ENCODE results near the gene CHRNA5.
"Not testable (repeated sequence)": the region's sequence is repeated elsewhere in the genome, so short reads cannot be mapped to it uniquely, and the experiment has no call there.

Gene CHRNA5

DNA sequence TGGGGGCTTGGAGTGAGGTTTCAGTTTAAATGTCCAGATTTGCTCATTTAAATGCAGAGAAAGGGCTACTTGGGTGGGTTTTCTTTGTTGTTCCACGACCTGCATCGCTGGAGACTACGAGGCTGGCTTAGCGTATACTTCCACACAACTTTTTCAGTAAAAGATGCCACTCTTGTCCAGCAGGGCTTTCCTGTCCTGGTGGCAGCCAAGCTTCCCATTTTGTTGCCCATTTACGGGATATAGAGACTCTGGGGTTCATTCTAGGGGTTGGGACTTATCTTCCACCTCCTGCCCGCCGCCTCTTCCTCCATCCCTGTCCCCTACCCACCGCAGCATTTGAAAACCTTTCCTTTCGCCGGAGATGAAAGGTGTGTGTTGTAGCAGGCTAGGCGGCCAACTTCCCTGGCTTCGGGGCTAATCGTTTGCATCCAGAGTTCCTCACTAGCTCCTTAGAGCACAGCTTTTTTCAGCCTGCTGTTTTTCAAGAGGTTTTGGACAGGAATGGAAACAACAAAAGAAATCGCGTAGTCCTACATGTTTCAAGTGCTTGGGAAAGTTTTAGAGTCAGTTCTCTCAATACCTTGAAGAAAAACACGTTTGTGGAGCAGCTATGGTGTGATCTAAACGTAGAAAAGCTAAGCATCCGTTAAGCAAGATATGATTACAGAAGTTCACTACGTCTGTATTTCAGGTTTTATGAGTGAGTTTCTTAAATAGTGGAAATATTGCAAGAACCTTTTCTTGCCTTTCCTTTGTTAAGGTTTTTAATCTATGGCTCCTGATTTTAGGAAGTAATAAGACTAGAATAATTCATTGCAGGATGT is 843 bp downstream of the CHRNA5 start:
- no peak for DNase-seq

DNA sequence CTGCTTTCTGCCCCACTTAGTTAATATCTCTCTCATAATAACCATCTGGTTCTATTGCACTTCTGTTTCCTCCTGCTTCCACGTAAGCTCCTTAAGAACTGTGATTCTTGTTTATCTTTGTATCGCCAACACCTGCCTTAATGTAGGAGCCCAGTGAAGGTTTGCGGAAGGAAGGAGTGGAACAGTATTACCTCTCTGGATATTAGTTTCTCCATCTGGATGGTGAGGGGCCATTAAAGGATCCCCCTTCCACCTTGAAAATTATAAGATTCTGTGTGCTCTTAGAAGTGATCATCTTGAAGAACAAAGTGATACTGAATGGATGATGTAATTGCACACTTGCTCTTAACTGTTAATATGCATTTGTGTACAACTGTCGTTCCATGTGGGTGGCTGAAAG is 2.2 kb downstream of the CHRNA5 start:
- DNase-seq, result no peak

DNA sequence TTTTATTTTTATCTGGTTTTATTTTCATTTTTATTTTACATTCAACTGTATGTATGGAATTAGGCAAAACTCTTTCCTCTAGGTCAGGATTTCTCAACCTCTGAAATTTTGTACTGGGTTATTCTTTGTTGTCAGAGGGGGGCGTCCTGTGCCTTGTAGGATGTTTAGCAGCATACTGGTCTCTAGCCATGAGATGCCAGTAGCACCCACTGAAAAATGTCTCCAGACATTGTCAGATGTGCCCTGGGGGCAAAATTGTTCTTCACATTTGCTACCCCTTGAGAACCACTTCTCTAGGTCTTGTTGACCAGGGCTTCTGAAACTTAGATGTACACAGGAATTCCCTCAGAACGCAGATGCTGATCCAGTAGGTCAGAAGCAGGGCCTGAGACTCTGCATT is 5.4 kb downstream of the CHRNA5 start:
- no peak for DNase-seq

DNA sequence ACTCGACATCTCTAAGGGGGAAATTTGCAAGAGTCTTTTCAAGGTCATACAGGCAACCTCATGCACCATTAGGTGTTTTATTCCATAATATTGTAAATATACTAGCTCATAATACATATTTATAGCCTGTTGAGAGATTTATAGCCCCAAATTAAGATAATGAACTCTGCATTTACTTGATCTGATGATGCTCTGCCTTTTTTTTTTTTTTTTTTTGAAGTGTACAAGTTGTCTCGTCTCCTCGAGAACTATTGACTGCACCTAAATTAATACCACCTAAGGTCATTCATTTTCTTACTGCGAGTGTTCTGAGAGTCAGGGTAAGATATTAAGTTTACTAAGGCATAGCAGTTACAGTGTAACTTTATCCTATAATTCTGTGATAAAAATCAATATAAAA is 6.1 kb downstream of the CHRNA5 start:
- DNase-seq, result no peak

DNA sequence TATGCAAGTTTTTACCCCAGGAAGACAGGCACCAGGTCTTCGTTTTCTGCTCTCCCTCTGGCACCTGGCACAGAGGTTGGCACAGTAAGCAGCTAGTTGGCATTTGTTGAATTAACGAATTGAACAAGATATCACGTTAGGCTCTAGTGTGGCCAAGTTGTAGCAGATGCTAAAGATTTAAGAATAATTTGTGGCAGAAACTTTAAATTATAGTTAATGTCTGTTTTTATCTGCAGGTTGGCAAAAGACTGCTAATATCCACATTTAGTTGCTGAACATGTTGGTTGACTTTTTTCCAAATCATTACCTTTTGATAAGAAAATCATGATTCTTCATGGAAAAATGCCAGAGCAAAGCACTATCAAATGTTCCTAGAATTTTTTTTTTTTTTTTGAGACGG is 8.1 kb downstream of the CHRNA5 start:
- no peak for DNase-seq

DNA sequence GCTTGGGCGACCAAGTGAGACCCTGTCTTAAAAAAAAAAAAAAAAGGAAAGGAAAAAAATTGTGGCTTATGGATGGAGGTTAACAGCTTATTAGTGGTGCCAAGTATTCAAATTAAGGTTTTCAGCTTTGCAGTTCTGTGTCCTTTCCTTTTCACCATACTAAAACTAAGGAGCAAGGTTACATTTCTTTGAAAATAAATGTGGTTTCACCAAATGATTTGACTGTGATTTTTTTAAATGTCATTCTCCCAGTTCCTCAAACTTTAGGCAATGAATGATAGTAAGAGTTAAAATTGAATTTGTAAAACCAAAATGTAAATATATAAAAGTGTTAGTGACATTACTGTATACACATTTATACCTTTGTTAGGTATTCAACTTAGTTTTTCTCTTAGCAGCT is 9.6 kb downstream of the CHRNA5 start:
- DNase-seq, result no peak

DNA sequence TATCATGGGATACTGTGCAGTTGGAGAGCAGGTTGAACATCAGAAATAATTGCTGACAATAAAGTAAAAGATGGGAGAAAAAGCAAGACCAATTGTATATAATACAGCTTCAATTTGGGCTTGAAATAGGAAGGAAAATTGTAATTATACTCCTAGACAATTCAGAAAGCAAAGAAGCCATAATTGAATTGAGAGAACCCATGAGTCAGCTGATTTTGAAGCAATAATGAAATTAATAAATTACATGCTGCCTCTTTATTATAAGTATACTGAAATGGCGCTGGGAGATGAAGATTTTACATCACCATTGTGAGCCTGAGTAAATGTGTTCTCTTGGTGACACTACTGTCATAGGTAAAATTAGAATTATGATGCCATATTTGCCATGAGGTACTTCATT is 32.3 kb downstream of the CHRNA5 start:
- DNase-seq, result no peak

DNA sequence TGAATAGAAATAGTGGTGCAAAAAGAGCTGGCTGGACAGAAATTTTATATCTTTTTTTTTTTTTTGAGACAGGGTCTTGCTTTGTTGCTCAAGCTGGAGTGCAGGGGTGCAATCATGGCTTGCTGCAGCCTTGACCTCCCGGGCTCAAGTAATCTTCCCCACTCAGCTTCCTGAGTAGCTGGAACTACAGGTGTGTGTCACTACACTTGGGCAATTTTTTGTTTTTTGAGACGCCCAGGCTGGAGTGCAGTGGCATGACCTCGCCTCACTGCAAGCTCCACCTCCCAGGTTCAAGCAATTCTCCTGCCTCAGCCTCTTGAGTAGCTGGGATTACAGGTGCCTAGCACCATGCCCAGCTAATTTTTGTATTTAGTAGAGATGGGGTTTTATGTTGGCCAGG is 33.0 kb downstream of the CHRNA5 start:
- DNase-seq, result no peak

DNA sequence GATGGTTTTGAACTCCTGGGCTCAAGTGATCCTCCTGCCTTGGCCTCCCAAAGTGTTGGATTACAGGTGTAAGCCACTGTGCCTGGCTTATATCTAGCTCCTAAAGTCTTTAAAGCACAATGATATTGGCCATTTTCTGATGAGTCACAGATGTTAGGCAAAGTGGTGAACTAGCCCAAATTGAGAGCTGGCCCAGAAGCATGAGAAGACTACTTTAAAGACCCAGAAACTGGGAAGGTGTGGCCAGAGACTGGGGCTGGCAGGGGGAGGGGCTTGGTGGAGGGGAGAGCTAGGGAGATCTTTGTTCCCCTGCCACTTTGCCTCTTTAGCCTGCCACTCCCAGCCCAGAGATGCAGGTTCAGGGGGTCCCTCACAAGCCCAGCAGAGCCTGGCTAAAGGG is 33.9 kb downstream of the CHRNA5 start:
- no peak for DNase-seq

DNA sequence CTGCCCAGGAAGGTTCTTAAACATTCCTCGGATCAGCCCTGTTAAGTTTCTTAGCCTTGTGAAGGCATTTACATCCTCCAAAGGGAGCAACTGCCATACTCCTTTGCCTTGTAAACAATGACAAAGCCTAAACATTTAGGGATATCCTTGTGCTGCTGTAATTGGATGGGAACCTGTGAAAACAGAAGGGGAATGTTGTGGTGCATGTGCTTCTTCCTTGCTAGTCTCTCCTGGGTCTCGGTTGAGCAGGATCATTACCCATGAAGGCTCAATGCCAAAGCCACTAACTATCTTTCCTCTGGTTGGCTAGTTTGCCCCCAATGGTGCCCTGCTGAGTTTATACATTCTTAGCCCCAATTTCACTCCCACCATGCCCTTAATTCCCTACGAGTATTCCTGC is 38.1 kb downstream of the CHRNA5 start:
- no peak for DNase-seq

DNA sequence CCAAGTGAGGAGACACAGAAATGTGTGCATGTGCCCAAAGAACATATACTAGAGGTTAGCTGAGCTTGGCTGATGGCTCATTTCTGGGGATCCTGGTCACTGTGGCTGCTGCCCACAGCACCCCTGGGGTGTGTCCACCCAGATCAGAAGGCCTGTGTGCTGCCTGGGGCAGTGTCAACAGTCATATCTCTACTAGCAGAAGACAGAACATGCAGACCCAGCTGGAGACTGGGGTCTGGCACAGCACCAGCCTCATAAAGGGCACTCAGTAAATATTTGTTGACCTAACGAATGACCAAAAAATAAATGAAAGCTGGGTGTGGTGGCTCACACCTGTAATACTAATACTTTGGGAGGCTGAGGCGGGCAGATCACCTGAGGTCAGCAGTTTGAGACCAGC is 39.1 kb downstream of the CHRNA5 start:
- no peak for DNase-seq

DNA sequence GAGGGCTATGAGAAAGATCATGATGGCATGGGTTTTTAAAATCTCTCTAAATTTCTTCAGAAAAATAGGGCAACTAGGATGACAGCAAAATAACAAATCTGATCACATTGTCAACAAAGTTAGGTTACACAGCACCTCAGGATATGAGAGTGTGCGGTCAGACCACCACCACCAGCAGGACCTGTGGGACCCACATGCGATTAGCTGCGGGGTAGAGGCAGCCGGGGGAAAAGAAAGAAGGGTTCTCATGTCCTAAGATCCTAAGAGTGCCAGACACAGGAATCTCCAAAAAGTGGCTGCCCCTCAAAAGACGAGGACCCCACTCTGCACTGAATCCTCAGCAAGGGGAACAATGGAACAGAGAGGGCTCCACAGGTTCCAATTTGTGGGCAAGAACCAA is 39.9 kb downstream of the CHRNA5 start:
- DNase-seq, result no peak

DNA sequence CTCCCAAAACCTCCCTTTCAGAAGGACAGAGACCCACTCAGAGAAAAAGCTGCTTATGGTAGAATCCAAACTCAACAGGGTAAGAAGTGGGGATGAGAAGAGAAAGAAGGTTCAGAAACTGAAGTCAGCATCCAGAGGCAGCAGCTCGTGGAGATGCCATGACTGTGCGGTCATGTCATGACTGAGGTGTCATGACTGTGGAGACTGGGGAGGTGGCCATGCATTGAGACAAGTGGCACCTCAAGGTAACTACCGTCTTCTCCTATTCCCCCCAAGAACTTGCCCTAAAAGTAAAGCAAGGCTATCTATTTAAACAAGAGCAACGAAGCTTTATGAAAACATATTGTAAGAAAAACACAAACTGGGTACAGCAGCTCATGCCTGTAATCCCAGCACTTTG is 40.4 kb downstream of the CHRNA5 start:
- DNase-seq, result no peak

DNA sequence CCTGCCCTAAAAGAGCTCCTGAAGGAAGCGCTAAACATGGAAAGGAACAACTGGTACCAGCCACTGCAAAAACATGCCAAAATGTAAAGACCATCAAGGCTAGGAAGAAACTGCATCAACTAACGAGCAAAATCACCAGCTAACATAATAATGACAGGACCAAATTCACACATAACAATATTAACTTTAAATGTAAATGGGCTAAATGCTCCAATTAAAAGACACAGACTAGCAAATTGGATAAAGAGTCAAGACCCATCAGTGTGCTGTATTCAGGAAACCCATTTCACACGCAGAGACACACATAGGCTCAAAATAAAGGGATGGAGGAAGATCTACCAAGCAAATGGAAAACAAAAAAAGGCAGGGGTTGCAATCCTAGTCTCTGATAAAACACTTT is 44.2 kb downstream of the CHRNA5 start:
- not testable (repeated sequence) for DNase-seq

DNA sequence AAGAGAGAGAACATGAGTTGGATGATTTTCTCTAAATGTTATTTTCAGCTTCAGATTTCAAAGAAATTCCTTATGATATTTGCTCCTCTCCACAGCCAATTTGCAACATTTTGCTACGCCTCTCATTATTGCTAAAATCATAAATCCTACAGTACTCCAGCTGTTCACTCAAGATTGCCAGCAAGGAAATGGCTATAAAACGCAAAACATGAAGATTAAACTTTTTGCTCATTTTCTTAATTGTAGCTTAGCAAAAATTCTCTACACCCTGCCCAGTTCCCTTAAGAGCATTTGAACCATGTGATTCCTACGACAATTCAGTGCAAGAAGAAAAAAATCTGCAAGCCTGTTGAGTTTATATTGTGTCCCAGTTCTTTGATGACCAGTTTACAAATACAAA is 48.7 kb downstream of the CHRNA5 start:
- no peak for DNase-seq

DNA sequence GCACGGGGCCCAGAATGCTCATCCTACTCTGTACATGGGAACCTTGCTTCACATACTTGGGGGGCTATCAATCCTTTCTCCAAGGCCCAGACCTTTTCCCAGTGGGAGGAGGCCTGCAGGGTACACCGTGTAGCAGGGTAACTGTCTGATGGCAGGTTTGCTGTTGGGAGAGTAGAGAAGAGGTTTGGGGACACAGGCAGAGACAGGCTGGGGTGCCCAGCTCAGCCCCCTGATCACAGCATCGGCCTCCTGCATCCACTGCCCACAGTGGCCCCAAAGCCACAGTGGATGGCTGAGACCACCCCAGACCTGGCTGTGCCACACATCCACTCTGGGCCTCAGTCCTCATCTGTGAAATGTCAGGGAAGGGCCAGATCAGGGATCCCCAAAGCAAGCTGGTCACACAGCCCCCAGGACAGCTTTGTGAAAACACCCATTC is 49.9 kb downstream of the CHRNA5 start:
- no peak for DNase-seq

DNA sequence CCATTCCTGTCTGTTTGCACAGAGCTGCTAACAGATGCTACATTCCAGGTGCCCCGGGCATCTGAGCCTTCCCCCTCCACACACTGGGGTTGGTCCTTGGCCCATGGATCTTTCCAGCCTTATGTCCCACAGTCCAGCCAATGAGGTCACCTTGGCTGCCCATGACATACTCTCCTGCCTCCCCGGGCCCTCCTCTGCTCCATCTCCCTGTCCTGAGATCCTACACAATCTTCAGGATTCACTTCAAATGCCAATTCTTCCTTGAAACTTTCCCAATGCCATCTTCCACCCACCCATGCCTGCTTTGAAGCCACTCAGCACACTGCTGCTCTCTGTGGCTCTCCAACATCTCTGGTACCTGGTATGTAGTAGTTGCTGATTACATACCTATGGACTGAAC is 51.2 kb downstream of the CHRNA5 start:
- no peak for DNase-seq

DNA sequence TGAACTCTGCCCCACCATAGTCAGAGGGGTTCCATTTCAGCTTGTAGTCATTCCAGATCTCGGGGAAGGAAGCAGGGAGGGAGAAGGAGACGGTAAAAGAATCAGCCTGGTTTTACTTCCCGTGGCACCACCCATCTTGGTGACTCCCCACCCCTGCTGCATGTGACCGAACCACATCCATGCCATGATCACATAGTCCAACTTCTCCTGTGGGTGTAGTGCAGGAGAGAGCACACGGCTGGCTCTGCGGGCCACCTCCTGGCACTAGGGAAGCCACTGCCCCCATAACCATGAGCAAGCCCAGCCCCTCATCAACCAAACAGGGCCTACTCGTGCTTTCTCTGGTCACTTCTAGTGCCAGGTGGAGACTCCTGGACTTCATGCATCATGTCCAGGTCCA is 51.8 kb downstream of the CHRNA5 start:
- DNase-seq, result no peak

DNA sequence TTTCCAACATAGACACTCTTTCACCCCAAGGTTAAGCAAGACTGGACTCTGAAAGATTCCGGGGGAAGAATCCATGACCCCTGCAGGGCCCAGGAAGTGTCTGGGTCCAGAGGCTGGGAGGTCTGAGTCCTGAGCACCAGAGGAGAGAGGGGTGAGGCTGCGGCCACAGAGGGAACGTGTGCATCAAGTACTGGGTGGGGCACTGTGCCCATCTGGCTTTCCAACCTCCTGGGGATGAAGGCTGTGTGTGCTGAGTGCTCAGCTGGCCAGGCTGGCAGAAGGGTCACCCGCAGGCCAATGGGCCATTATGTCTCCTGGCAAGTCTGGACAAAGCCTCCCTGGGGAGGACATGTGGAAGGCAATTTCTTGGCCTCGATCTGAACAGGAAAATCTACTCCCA is 52.2 kb downstream of the CHRNA5 start:
- no peak for DNase-seq

DNA sequence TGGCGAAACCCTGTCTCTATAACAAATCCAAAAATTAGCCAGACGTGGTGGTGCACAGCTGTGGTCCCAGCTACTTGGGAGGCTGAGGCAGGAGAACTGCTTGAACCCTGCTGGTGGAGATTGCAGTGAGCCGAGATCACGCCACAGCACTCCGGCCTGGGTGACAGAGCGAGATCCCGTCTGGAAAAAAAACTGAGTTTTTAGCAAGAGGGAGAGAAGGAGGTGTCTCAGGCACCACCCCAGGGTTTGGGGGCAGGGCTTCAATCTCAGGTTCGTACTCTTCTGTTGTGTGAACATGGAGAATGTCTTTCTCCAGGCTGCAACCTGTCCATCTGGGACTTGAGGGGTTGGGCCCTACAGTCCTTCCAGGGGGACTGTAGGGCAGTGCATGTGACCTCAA is 52.7 kb downstream of the CHRNA5 start:
- no peak for DNase-seq

DNA sequence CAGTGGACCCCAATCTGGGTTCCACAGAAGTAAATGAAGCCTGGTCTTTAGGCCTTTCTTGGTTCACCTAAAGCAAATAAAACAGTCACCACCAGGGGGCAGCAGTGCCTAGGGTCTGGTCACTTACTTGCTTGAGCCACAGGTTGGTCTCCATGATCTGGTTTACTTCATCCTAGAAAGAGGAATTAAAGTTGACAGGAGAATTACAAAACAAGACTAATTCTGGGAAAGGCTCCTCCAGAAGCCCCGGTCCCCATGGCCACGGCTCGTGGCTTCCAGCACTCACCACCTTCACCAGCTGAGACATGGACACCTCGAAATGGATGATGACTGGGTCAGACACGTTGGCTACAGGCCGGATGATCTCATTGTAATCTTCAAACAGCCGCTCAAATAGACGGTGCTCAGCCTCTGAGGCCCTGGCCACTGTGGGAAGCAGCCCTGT is 53.2 kb downstream of the CHRNA5 start:
- peak; percentile 46 for DNase-seq

DNA sequence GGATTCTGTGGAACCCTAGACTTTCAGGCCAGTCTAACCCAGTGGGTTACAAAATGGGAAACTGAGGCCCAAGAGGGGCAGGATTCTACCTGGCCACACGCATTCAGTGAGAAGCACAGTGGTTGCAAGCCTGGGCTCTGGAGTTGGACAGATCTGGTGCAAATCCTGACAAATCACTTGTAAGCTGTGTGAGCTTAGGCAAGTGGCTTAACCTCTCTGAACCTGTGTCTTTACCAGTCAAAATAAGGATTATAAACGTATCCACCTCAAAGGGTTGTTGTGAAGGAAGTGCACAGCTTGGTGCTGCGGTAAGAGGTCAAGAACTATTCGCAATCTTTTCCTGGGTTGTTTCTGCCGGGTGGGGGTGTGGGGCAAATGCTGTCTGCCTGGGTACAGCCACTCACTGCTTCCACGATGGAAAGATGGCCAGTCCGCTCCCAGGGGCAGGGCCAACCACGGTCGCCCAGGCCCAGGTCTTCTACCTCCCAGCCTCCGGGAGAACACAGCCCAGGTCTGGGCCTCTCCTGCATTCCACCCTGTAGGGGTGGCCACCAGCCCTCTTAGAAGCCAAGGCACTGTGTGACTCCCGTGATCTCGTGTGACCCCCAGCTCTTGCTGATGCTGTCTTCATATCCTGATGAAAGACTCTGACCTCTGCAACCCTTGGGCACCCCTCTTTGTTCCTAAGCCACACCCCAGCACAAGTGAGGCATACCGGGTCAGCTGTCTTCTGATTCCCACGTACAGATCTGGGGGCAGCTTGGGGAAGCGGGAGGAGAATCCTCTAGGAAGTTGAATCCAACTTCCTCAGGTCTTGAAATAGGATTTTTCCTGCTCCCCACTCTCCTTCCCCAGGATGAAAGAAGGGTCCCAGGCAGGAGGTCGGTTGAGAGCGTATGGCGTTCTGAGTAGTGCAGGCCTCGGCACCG is 54.0 kb downstream of the CHRNA5 start:
- no peak for DNase-seq

DNA sequence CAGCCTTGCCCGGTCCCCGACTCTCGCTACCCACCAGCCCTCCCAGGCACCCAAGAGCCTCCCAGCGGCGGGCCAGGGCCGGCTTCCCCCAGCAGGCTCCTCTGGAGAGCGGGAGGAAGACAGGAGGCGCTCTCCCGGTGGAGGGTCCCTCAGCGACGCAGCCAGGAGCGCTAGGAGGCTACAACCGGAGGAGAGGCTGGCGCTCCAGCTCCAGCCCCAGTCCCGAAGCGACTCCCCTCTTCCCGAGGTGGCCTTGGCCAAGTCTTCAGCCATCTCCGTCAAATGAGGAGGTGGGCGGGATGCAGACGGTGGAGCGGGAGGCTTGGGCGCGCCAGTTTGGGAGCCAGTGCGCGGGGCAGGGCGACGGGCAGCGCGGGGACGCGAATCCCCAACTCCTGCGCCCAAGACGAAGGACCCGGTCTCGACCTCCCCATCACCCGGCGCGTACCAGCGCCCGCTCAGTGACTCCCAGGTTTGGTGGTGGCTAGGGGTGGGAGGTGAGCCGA is 54.8 kb downstream of the CHRNA5 start:
- DNase-seq, result no peak
